Measurements from ENCODE around the gene EIF2B2. TPM values are rescaled to one million over a fixed set of nuclear protein-coding genes. Genes with fewer than 3 reads are reported as not detected.
"Not testable (repeated sequence)": the region's sequence is repeated elsewhere in the genome, so short reads cannot be mapped to it uniquely, and the experiment has no call there.

EIF2B2 gene
- total RNA-seq, 6 experiments from 2014 or later = 55.5 to 66.1 (median 59.0) TPM

- Mint-ChIP-seq H3K27ac (no peak overlapping the region), H3K4me3 (no peak overlapping the region), H3K9me3 (no peaks in the 10 kb centered on the region), H3K4me1 (ENCODE audit: low read depth) (peaks cover 30% of the 10 kb centered on the region), H3K36me3 (ENCODE audit: low read depth) (no peaks in the 10 kb centered on the region), H3K27me3 (ENCODE audit: insufficient read depth) (no peaks in the 10 kb centered on the region)
- no peak for DNase-seq
- no peak for TF ChIP-seq CTCF (IDR thresholded peaks at IDR 0.05)
Observed at GRCh38 chr14:74985806-74986205, 16.9 kb upstream of the EIF2B2 start.

GRCh38 chr14:74988131-74988530 is 14.6 kb upstream of the EIF2B2 start:
- Mint-ChIP-seq H3K27me3 (ENCODE audit: insufficient read depth) (0 out of 2 replicates have a peak, but pooled peaks cover under 1% of the 10 kb centered on the region), H3K9me3 (no peaks in the 10 kb centered on the region), H3K4me3 (no peak overlapping the region), H3K36me3 (ENCODE audit: low read depth) (no peaks in the 10 kb centered on the region), H3K4me1 (ENCODE audit: low read depth) (peaks cover 17% of the 10 kb centered on the region), H3K27ac (peak overlapping the region; percentile 70)
- DNase-seq = peak; percentile 77
- TF ChIP-seq CTCF (IDR thresholded peaks at IDR 0.05) = no peak

GRCh38 chr14:74988993-74989392 is 13.7 kb upstream of the EIF2B2 start:
- no peaks in the 10 kb centered on the region for H3K36me3 Mint-ChIP-seq (ENCODE audit: low read depth)
- TF ChIP-seq CTCF (IDR thresholded peaks at IDR 0.05) = no peak
- no peak overlapping the region for H3K4me3 Mint-ChIP-seq
- H3K4me1 Mint-ChIP-seq (ENCODE audit: low read depth) = peaks cover 17% of the 10 kb centered on the region
- DNase-seq = no peak
- peaks cover 2% of the 10 kb centered on the region; the same call in 1 of the 2 replicates for H3K27me3 Mint-ChIP-seq (ENCODE audit: insufficient read depth)
- H3K27ac Mint-ChIP-seq = peak overlapping the region; percentile 70; the same call in 1 of the 2 replicates
- no peaks in the 10 kb centered on the region for H3K9me3 Mint-ChIP-seq

GRCh38 chr14:74994182-74994581 is 8.5 kb upstream of the EIF2B2 start:
- not testable (repeated sequence) for H3K27me3 Mint-ChIP-seq (ENCODE audit: insufficient read depth); H3K9me3 Mint-ChIP-seq; H3K36me3 Mint-ChIP-seq (ENCODE audit: low read depth); DNase-seq; H3K4me3 Mint-ChIP-seq; H3K27ac Mint-ChIP-seq; H3K4me1 Mint-ChIP-seq (ENCODE audit: low read depth)

- H3K27ac Mint-ChIP-seq; H3K36me3 Mint-ChIP-seq (ENCODE audit: low read depth); DNase-seq; H3K27me3 Mint-ChIP-seq (ENCODE audit: insufficient read depth); H3K4me3 Mint-ChIP-seq; H3K9me3 Mint-ChIP-seq; H3K4me1 Mint-ChIP-seq (ENCODE audit: low read depth): not testable (repeated sequence)
Observed at GRCh38 chr14:74995781-74996180, 6.9 kb upstream of the EIF2B2 start.

GRCh38 chr14:75001261-75001660 is 1.5 kb upstream of the EIF2B2 start:
- no peak overlapping the region for H3K27ac Mint-ChIP-seq
- H3K36me3 Mint-ChIP-seq (ENCODE audit: low read depth) = peaks cover 36% of the 10 kb centered on the region; the same call in 1 of the 2 replicates
- no peak for DNase-seq
- H3K27me3 Mint-ChIP-seq (ENCODE audit: insufficient read depth) = peaks cover 2% of the 10 kb centered on the region; the same call in 1 of the 2 replicates
- no peak overlapping the region for H3K4me3 Mint-ChIP-seq
- peaks cover 32% of the 10 kb centered on the region for H3K4me1 Mint-ChIP-seq (ENCODE audit: low read depth)
- TF ChIP-seq CTCF (IDR thresholded peaks at IDR 0.05) = no peak
- H3K9me3 Mint-ChIP-seq = peaks cover 4% of the 10 kb centered on the region; the same call in 1 of the 2 replicates

- no peak for TF ChIP-seq CTCF (IDR thresholded peaks at IDR 0.05)
- peaks cover 32% of the 10 kb centered on the region for H3K4me1 Mint-ChIP-seq (ENCODE audit: low read depth)
- H3K27ac Mint-ChIP-seq = peak overlapping the region; percentile 97
- H3K9me3 Mint-ChIP-seq = peaks cover 4% of the 10 kb centered on the region; the same call in 1 of the 2 replicates
- no peak for DNase-seq
- H3K27me3 Mint-ChIP-seq (ENCODE audit: insufficient read depth) = peaks cover 2% of the 10 kb centered on the region; the same call in 1 of the 2 replicates
- peaks cover 42% of the 10 kb centered on the region; the same call in 1 of the 2 replicates for H3K36me3 Mint-ChIP-seq (ENCODE audit: low read depth)
- H3K4me3 Mint-ChIP-seq = peak overlapping the region; percentile 92
Observed at GRCh38 chr14:75001899-75002298, 822 bp upstream of the EIF2B2 start.

Data from HFFc6 (cell line).